Measurements from ENCODE around the gene ARHGEF17.
"Not testable (repeated sequence)": the region's sequence is repeated elsewhere in the genome, so short reads cannot be mapped to it uniquely, and the experiment has no call there.

Gene ARHGEF17

DNA sequence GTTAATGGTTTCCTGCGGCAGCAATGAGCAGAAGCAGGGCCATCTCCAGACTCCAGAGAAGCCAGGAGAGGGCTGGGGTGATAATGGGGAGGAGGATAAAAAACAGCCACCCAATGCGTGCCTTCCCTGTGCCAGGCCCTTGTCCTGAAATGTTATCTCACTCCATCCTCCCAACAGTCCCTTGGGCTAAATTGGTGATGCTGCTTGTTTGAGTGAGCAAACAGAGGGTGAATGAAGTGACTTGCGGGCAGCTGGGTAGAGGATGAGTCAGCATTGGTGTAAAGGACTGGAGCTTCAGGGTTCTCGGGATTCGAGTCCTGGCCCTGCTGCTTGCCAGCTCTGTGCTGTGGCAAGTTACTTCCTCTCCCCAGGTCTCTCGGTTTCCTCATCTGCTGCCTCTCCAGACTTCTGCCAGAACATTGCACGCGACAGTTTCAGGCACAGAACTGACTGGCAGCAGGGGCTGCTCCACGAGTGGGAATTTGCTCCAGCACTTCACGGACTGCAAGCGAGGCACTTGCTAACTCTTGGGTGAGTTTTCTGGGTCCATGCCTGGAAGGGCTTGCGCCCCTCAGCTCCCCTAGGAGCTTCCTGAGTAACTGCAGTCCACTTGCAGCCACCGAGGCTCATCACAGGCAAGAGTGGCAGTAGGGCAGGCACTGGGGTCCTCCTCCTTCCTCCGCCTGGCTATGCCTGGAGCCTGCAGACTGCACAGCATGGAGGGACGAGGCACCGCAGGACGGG is 36.0 kb upstream of the ARHGEF17 start, which contains the start of gene P2RY6:
P2RY6 (plus strand) TSS at position 403 of the 744 bp plus-strand sequence. CDS start 24,181 bp downstream, outside the sequence.
- DNase-seq (ENCODE audit: low read depth in 1 of 2, low spot score in 1 of 2), result no peak

GRCh38 chr11:73272680-73273038 is 35.4 kb upstream of the ARHGEF17 start:
- DNase-seq (ENCODE audit: low read depth in 1 of 2, low spot score in 1 of 2), result no peak

DNA sequence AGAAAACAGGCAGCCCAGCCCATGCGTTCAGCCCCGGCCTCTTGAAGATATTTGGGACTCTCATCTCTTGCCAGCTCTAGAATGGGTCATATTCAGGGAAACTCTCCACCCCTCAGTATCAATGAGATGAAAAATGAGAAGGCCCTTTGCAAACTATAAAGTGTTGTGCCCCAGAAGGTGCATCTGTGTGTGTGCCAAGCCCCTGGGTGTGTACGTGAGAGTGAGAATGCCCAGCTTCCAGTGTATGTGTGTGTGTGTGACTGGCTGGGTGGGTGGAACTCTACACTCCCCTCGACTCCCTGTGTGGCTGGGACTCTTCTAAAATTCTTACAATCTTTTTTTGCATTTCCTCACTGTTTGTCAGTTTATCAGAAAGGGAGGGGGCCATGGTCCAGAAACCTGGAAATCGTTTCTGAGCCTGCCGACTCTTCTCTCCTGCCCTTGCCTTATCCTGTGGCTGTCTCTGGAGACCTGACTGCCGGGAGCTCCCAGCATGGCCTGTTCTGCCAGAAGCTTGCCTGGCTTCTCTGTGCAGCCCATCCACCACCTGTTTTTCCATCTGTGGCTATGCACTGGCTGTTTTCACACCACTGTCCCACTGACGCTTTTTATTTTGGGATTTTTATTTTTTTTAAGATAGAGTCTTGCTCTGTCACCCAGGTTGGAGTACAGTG is 34.7 kb upstream of the ARHGEF17 start:
- no peak for DNase-seq (ENCODE audit: low read depth in 1 of 2, low spot score in 1 of 2)

GRCh38 chr11:73274191-73274590 is 33.9 kb upstream of the ARHGEF17 start:
- DNase-seq (ENCODE audit: low read depth in 1 of 2, low spot score in 1 of 2), result not testable (repeated sequence)

- DNase-seq (ENCODE audit: low read depth in 1 of 2, low spot score in 1 of 2), result no peak
Measured at GRCh38 chr11:73274722-73275380, 33.2 kb upstream of the ARHGEF17 start.

DNA sequence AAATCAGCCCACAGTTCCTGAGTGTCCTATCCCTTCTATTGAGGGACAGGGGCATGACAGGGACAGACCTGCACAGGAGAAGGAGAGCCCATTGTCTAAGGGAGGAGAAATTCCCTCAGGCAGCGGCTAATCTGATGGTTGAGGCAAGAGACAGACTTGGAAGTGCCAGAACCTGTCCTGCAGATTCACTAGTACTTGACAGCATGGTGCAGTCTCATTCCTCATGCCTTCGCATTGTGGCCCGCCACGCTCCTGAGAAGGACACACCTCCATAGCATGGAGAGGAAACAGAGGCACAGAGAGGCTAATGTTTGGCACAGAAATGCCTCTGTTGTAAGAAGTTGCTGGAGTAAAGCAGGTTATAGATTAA is 32.7 kb upstream of the ARHGEF17 start:
- DNase-seq (ENCODE audit: low read depth in 1 of 2, low spot score in 1 of 2), result no peak

- DNase-seq (ENCODE audit: low read depth in 1 of 2, low spot score in 1 of 2), result no peak
Measured at GRCh38 chr11:73277467-73277866, 30.6 kb upstream of the ARHGEF17 start.

DNA sequence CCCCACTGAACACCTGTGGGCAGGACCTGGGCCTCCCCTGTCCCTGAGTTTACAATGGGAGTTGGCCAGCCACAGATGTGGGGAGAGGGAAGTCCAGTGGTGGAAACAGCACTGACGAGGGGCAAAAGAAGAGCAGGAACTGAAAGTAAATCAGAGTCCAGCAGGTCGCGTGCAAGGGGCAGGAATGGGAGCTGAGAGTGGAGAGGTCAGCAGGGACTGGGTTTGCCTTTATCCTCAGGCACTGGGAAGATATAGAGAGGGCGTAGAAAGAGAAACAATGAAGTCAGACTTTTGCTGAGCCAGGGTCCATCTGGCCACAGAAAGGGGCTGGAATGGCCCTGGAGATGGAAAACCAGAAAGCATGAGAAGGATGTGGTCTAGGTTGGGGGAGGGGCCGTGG is 27.4 kb upstream of the ARHGEF17 start:
- no peak for DNase-seq (ENCODE audit: low read depth in 1 of 2, low spot score in 1 of 2)

DNA sequence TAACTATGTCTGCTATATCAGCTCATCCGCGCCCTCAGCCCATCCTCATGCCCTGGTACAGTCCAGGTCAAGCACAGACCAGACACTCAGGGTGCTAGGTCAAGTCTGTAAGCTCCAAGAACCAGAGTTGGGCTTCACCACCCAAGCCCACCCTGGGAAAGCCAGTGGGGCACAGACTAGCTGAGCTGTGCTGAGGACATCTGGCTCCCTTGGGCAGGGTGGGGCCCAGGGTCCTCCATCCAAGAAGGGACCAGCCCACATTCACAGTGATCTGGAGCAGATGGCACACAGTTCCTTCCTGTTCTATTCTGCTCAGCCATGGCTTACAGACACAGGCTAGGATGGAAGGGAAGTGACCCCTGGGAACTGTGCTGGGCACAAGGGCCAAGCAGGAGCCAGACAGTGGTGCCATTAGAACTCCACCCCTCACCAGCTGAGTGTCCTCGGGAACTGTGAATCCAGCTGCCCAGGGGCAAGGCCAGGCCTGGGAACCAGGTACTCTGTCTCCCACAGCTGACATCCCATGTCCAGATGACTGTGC is 26.8 kb upstream of the ARHGEF17 start:
- no peak for DNase-seq (ENCODE audit: low read depth in 1 of 2, low spot score in 1 of 2)

GRCh38 chr11:73281796-73282660 is 26.0 kb upstream of the ARHGEF17 start:
- no peak for DNase-seq (ENCODE audit: low read depth in 1 of 2, low spot score in 1 of 2)

GRCh38 chr11:73283276-73284000 is 24.6 kb upstream of the ARHGEF17 start:
- DNase-seq (ENCODE audit: low read depth in 1 of 2, low spot score in 1 of 2), result no peak

- no peak for DNase-seq (ENCODE audit: low read depth in 1 of 2, low spot score in 1 of 2)
Measured at GRCh38 chr11:73284106-73284505, 24.0 kb upstream of the ARHGEF17 start.

- no peak for DNase-seq (ENCODE audit: low read depth in 1 of 2, low spot score in 1 of 2)
Measured at GRCh38 chr11:73285721-73286120, 22.4 kb upstream of the ARHGEF17 start.

- no peak for DNase-seq (ENCODE audit: low read depth in 1 of 2, low spot score in 1 of 2)
Measured at GRCh38 chr11:73286240-73286810, 21.8 kb upstream of the ARHGEF17 start.

DNA sequence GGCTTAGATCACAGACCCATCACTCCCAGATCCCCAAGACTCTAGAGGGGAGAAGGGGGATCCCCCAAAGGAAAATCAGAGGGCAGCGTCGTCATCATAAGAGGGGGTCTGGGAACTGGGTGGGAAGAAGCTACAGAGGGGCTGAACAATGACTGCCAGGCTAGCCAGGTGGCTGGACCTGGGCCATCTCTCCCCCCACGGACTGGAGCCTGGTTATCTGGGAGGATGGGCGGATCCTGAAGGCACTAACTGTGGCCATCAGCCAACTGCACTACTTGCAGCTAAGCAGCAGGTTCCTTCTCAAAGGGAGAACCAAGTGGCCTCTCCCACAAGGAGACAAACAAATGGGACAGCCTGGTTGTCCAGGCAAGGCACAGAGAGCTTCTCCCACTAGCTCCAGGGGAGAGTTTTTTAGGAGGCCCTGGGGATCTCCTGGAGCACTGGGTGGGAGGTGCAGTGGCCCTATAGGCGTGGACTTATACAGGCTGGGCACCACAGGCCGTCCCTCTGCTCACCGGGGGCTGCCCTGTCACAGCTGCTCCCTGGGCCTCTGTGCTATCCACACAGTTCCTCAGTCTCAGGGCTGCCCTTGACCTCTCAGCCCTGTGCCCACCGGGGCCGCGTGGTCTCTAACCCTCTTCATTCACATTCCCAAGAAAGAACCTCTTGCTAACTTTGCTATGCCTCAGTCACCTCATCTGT is 20.5 kb upstream of the ARHGEF17 start:
- no peak for DNase-seq (ENCODE audit: low read depth in 1 of 2, low spot score in 1 of 2)

GRCh38 chr11:73288192-73288872 is 19.7 kb upstream of the ARHGEF17 start:
- DNase-seq (ENCODE audit: low read depth in 1 of 2, low spot score in 1 of 2), result no peak

- peak in 1 of 2 donors; percentile 18 for DNase-seq (ENCODE audit: low read depth in 1 of 2, low spot score in 1 of 2)
Measured at GRCh38 chr11:73288873-73289707, 19.0 kb upstream of the ARHGEF17 start.

GRCh38 chr11:73290536-73290935 is 17.5 kb upstream of the ARHGEF17 start:
- DNase-seq (ENCODE audit: low read depth in 1 of 2, low spot score in 1 of 2), result no peak
